GM19395 (cell line): ENCODE data around the gene TRPM6.
"Not testable (repeated sequence)": the region's sequence is repeated elsewhere in the genome, so short reads cannot be mapped to it uniquely, and the experiment has no call there.

Source experiments
- ATAC-seq: cut with Tn5 transposase; IDR thresholded peaks from one replicate; pipeline ENCODE4 v1.9.1; 2021; ENCODE audit warnings: mild to moderate bottlenecking, moderate library complexity; ENCODE audit not compliant: unreplicated experiment

The TRPM6 gene

GRCh38 chr9:74858751-74859414 is 28.8 kb downstream of the TRPM6 start:
- no peak for ATAC-seq

GRCh38 chr9:74856989-74857388 is 30.7 kb downstream of the TRPM6 start:
- ATAC-seq: no peak

- no peak for ATAC-seq
These were observed 32.6 kb downstream of the TRPM6 start for GRCh38 chr9:74855072-74855471.

GRCh38 chr9:74853024-74853423 is 34.7 kb downstream of the TRPM6 start:
- not testable (repeated sequence) for ATAC-seq

- no peak for ATAC-seq
These were observed 39.6 kb downstream of the TRPM6 start for GRCh38 chr9:74848153-74848525.

GRCh38 chr9:74847478-74848152 is 40.1 kb downstream of the TRPM6 start:
- no peak for ATAC-seq

- no peak for ATAC-seq
These were observed 41.0 kb downstream of the TRPM6 start for GRCh38 chr9:74846766-74847165.

- no peak for ATAC-seq
These were observed 49.4 kb downstream of the TRPM6 start for GRCh38 chr9:74838351-74838750.

GRCh38 chr9:74824654-74825053 is 63.1 kb downstream of the TRPM6 start:
- ATAC-seq: no peak

GRCh38 chr9:74821636-74822035 is 66.1 kb downstream of the TRPM6 start:
- no peak for ATAC-seq

GRCh38 chr9:74817816-74818215 is 69.9 kb downstream of the TRPM6 start:
- ATAC-seq: no peak

- no peak for ATAC-seq
These were observed 70.4 kb downstream of the TRPM6 start for GRCh38 chr9:74817281-74817810.

- ATAC-seq: no peak
These were observed 77.5 kb downstream of the TRPM6 start for GRCh38 chr9:74810200-74810599.

- ATAC-seq: no peak
These were observed 83.7 kb downstream of the TRPM6 start for GRCh38 chr9:74804018-74804385.

- no peak for ATAC-seq
These were observed 84.2 kb downstream of the TRPM6 start for GRCh38 chr9:74803376-74804017.

- ATAC-seq: no peak
These were observed 87.5 kb downstream of the TRPM6 start for GRCh38 chr9:74800226-74800625.

- no peak for ATAC-seq
These were observed 91.9 kb downstream of the TRPM6 start for GRCh38 chr9:74795803-74796202.

- no peak for ATAC-seq
These were observed 92.6 kb downstream of the TRPM6 start for GRCh38 chr9:74795081-74795480.

GRCh38 chr9:74784506-74784905 is 103.2 kb downstream of the TRPM6 start:
- no peak for ATAC-seq

- ATAC-seq: no peak
These were observed 104.3 kb downstream of the TRPM6 start for GRCh38 chr9:74783408-74783807.

- peak; percentile 63 for ATAC-seq
These were observed 110.4 kb downstream of the TRPM6 start for GRCh38 chr9:74777136-74777879.
